Activated T-cell treated with anti-CD3 and anti-CD28 coated beads, Interleukin-2, amount 50 U/mL, for 48 hours (primary cell): Measurements from ENCODE around the gene MYCBPAP.
A peak's percentile ranks its signal among the peaks of the same experiment; 100 is the strongest.

Experiments
- DNase-seq, 2 experiments: peaks; one replicate each; pipeline ENCODE4 v3.0.0-alpha.2; 2020

The MYCBPAP gene

GRCh38 chr17:50492214-50492613 lies 16.0 kb upstream of the MYCBPAP start:
- no peak for DNase-seq

DNA sequence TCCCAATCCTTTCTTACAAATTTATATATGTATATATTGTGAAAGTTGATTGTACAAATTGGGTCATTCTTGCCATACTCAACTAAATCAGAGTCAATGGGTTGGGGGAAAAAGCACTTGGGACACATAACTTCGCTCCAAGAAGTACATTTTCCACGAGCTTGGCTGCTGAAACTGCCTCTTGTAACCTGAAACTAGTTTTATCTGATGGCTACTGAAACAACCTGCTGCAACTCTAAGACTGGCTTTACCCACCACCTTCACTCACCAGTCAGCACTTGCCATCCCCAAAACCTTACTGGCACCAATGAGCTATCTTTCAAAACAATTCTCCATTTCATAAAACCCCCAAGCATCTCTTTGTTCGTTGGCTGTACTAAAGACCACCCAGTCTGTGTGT lies 14.5 kb upstream of the MYCBPAP start:
- no peak for DNase-seq

GRCh38 chr17:50495217-50495823 lies 12.9 kb upstream of the MYCBPAP start:
- no peak for DNase-seq

DNA sequence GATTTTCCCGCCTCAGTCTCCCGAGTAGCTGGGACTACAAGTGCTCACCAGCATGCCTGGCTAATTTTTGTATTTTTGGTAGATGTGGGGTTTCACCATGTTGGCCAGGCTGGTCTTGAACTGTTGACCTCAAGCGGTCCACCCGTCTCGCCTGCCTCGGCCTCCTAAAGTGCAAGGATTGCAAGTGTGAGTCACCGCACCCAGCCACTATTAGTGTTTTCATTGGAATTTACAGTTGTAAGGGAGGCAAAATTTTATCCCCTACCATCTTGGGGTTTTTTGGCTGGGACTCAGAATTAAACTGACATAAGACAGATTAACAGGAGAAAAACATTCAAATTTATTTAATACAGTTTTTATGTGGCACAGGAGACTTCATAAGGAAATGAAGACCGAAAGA lies 12.3 kb upstream of the MYCBPAP start:
- DNase-seq = no peak

DNA sequence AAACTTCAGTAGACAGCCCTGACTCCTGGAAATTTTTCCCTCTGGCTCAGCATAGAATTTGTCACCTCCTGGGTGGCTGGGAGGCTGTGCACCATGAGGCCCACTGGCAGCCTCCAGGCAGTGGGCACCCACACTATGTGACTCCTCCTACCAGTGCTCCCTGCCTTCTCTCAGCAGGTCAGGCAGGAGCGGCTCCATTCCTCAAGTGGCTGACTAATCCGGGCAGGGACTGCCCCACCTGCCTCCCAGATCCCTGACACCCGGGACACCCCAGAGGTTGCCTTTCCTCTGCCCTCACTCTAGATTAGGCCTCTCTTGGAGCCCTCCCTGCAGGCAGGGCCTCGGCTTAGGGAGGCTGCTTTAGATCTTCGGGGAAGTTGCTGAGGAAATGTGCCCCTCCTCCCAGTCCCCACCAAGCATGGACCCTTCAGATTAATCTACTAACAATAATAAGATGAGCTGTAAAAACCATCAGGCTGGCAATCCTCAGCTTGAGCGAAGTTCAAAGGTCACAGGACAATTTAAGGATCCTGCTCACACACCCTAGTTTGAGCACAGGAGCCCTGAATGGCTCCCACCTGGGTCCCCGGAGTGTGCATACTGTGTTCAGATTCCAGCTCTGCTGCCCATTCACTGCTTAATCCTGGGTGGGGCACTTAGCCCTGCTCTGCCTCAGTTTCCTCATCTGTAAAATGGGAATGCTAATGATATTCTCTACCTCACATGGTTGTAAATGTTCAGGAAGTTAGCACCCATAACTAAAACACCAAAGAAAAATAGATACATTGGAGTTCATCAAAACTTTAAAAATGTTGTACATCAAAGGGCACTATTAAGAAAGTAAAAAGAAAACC lies 10.0 kb upstream of the MYCBPAP start:
- no peak for DNase-seq

GRCh38 chr17:50499270-50499669 lies 9.0 kb upstream of the MYCBPAP start:
- no peak for DNase-seq

- no peak for DNase-seq
Measured at GRCh38 chr17:50499721-50500120, 8.5 kb upstream of the MYCBPAP start.

- peak; percentile 46 to 47 for DNase-seq
Measured at GRCh38 chr17:50501054-50501453, 7.2 kb upstream of the MYCBPAP start.

GRCh38 chr17:50502301-50502990 lies 5.8 kb upstream of the MYCBPAP start:
- DNase-seq = no peak

DNA sequence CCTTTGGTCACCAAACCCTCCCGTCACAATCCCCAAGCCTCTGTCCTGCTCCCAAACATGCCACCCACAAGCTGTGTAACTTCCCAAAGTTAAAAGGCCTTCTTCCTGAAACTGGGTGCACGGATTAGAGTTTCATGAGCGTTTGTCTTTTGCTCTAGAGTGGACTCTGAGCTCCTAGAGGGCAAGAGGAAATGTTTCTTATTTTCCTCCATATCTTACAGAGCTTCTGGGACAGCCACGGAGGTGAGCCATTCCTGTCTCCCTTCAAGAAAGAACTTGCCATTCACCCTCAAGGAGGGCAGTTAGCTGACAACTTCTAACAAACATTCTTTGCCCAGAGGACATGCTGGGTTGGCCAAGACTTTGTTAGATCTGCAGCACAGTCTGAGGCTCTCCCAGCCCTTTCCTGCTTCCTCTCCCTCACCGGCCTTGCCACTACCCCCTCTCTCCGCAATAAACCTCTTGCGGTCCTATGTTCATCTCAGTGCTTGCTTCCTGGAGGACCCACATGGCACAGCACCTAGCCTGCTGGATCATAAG lies 2.6 kb upstream of the MYCBPAP start:
- no peak for DNase-seq

GRCh38 chr17:50506298-50506697 lies 1.9 kb upstream of the MYCBPAP start:
- no peak for DNase-seq

- DNase-seq = no peak
Measured at GRCh38 chr17:50508573-50509460, 578 bp downstream of the MYCBPAP start.

DNA sequence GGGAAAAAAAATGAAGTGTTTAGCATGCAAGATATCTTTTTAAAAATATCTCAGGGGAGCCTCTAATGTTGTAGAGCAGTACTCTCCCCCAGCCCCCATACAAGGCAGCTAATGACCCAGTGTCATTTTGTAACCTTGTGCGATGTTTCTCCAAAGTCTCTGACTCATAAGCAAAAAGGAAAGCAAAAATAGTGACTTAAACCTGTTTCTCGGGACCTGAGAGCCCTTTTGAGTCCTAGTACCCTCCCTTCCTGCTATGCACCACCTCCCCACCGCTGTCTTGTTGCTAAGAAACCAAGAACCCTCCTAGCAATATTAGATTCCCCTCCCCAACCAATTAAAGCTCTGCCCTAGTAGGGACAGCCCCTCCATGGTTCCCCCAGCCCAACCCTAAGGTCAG lies 2.8 kb downstream of the MYCBPAP start:
- peak; percentile 60 to 65 for DNase-seq

GRCh38 chr17:50513495-50513894 lies 5.3 kb downstream of the MYCBPAP start:
- DNase-seq = no peak

- DNase-seq = no peak
Measured at GRCh38 chr17:50514388-50514787, 6.1 kb downstream of the MYCBPAP start.

DNA sequence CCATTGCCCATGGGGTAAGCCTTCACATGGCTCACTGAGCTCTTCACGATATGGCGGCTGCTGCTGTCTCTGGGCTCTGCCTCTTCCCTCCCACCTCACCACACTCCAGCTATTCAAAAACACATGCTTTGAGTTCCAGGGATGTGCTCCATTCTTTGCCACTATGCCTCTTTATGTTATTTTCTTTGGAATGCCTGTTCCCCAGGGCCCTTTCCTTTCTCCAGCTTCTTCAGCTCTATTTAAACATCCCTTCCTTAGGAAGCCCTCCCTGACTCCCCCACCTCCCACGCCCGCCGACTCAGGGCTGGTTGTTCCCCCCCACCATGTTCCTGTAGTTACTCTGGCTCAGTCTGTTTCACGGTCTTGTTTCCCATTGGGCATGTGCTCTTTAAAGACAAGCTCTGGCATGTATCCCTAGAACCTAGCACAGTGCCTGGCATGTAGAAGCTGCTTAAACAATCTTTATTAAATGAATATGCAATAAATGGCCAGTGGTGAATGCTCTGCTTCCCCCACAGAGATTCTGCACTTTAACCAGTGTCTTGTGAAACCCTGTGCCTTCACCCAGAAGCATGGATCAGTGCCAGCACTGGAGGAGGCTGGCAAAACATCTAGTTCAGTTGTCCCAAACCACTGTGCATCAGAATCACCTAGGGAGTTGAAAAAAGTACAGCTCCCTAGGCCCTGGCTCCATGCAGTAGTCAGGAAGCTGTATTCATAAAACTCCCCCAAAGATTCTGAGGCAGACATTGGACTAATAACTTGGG lies 6.9 kb downstream of the MYCBPAP start:
- DNase-seq = no peak

GRCh38 chr17:50517011-50517410 lies 8.8 kb downstream of the MYCBPAP start:
- DNase-seq = no peak

DNA sequence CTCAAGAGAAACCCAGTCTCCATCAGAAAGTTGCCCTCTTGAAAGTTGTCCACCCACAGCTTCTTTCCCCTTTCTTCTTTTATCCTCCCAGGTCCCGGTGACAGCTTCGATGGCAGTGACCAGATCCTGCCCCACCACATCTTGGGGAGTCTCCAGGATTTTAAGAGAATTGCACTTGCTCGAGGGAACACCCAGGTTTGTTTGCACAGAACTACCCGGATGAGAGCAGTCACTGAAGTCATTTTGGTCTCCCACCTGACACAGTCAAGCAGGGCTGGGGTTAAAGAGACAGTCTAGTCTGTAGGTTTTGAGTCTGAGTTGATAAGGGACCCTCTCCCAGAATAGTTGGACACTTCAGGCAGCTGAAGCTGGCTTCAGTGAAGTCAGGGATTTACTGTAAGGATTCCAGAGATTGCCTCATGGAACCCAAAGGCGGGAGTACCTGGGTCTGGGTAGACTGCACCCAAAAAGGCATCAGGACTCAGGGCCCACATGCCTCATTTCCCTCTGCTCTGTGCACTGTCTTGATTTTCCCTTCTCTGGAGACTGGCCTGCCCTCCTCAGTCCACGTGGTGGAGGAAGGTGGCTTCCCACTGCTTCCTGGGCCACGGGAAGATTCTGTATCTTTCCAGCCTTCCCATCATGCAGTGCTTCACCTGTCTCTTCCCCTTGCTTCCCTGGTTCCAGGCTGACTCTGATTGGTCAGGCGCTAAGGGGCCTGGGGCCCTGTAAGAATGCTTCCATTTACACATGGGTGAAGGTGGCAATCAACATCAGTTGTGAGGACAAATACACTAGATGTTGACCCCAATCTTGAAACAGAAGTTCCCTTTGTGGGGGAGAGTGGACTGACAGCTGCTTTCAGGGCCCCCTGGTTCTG lies 9.5 kb downstream of the MYCBPAP start:
- no peak for DNase-seq

DNA sequence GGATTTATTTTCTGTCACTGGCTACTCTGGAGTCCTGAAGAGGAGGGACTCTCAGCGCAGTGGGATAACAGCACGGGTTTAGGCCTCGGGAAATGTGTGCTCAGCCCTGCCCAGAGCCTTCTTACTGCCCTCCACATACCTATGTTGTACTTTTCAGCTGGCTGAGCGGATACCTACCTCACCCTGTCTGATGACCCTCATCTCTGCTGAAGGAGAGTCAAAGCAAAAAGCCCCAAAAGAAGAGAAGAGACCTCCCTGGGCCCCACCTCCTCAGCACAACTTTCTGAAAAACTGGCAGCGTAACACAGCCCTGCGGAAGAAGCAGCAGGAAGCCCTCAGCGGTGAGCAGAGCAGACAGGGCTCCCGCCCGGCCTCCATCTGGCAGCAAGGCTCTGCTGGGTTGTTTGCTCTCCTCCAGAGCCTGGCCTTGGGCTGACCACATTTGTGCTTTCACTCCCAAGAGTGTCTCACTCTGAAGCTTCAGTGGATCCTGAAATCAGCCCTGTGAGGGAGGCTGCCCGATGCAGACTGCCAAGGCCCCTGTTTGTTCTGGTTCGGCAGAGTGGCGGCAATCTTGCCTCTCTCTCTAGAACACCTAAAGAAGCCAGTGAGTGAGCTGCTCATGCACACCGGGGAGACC lies 10.3 kb downstream of the MYCBPAP start:
- DNase-seq = no peak

DNA sequence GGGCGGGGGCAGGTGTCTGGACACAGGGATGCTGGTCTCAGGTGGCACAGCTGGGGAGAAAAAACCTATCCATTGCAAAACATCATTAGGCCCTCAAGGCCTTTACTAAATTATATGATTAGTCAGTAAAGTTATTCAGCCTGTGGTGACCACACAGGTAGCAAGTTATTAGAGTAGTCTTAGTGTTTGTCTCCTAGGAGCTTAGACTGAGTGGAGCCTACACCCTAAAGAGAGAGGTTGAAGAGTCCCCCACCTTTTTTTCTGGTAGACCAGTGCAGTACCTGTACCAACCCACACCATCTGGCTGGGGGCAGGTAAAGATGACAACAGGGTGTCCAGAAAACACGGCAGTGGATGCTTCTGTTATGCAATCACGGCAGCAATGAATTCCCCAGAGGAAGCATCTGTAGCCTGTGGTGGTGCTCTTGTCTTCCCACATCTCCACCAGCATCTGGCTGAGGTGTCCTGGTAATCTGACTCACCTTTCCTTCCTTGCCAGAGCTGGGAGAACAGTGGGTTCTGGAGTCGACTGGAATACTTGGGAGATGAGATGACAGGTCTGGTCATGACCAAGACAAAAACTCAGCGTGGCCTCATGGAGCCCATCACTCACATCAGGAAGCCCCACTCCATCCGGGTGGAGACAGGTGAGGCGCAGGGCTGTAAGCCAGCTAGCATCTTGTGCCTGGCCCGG lies 11.0 kb downstream of the MYCBPAP start:
- DNase-seq = no peak
